Neuronal stem cell (in vitro differentiated cells): ENCODE data around the gene FBXO10.
"Not testable (repeated sequence)": the region's sequence is repeated elsewhere in the genome, so short reads cannot be mapped to it uniquely, and the experiment has no call there.

Experiments used
- DNase-seq: peaks from one replicate; pipeline ENCODE4 v3.0.0-alpha.2; 2013; ENCODE audit warnings: low spot score
- H2AFZ ChIP-seq: one replicate; pipeline ENCODE4 v1.6.1; 2013; ENCODE audit warnings: mild to moderate bottlenecking, low read length, inconsistent platforms
- H2AK5ac ChIP-seq: 2 replicates; pipeline ENCODE4 v1.6.1; 2013; ENCODE audit warnings: low read depth, mild to moderate bottlenecking, inconsistent platforms, low read length, moderate library complexity, mixed read lengths
- H2BK120ac ChIP-seq: 2 replicates; pipeline ENCODE4 v1.6.1; 2013; ENCODE audit warnings: low read depth, mild to moderate bottlenecking, inconsistent platforms, low read length, moderate library complexity, mixed read lengths
- H2BK12ac ChIP-seq: one replicate; pipeline ENCODE4 v1.6.1; 2013; ENCODE audit warnings: low read length, inconsistent platforms
- H2BK15ac ChIP-seq: 2 replicates; pipeline ENCODE4 v1.6.1; 2013; ENCODE audit warnings: mild to moderate bottlenecking, low read length, inconsistent platforms, mixed read lengths
- H2BK5ac ChIP-seq: one replicate; pipeline ENCODE4 v1.6.1; 2013; ENCODE audit warnings: inconsistent platforms, mild to moderate bottlenecking, low read length, moderate library complexity
- H3K14ac ChIP-seq: one replicate; pipeline ENCODE4 v1.6.1; 2013; ENCODE audit warnings: low read length, inconsistent platforms
- H3K18ac ChIP-seq: 2 replicates; pipeline ENCODE4 v1.6.1; 2013; ENCODE audit warnings: low read length, inconsistent platforms
- H3K23ac ChIP-seq: 2 replicates; pipeline ENCODE4 v1.6.1; 2013; ENCODE audit warnings: low read depth, mild to moderate bottlenecking, mixed read lengths, low read length, inconsistent platforms; ENCODE audit not compliant: poor library complexity
- H3K27ac ChIP-seq: replicated peaks from 3 replicates; pipeline ENCODE4 v1.5.1; 2013; ENCODE audit warnings: low read length, inconsistent platforms
- H3K27me3 ChIP-seq, 3 experiments: 2 replicates each; pipeline ENCODE4 v1.6.1; 2013; ENCODE audit warnings: low read length in 3 of 3, mild to moderate bottlenecking in 2 of 3, inconsistent platforms in 1 of 3, low read depth in 1 of 3, mixed read lengths in 1 of 3, moderate library complexity in 1 of 3; ENCODE audit not compliant: control insufficient read depth in 3 of 3, insufficient read depth in 3 of 3
- H3K36me3 ChIP-seq, 2 donors: replicated peaks in 1 of 2; 2 replicates each; pipeline ENCODE4 v1.6.1; 2013; ENCODE audit warnings: low read length in 2 of 2; ENCODE audit not compliant: control insufficient read depth in 2 of 2, insufficient read depth in 2 of 2
- H3K4ac ChIP-seq: 2 replicates; pipeline ENCODE4 v1.6.1; 2013; ENCODE audit warnings: inconsistent platforms, mild to moderate bottlenecking, low read length, moderate library complexity
- H3K4me1 ChIP-seq, 2 donors: 1 replicate in 1 of 2; 2 replicates in 1 of 2; pipeline ENCODE4 v1.6.1; 2013; ENCODE audit warnings: low read length in 2 of 2, low read depth in 1 of 2; ENCODE audit not compliant: control insufficient read depth in 2 of 2, insufficient read depth in 1 of 2
- H3K4me2 ChIP-seq: one replicate; pipeline ENCODE4 v1.6.1; 2013; ENCODE audit warnings: mild to moderate bottlenecking, low read length, inconsistent platforms; ENCODE audit not compliant: insufficient read depth, poor library complexity, severe bottlenecking
- H3K4me3 ChIP-seq, 2 donors: 2 replicates each; pipeline ENCODE4 v1.5.1; 2013; ENCODE audit warnings: low read length in 2 of 2, mild to moderate bottlenecking in 2 of 2, inconsistent platforms in 1 of 2, moderate library complexity in 1 of 2
- H3K79me1 ChIP-seq: one replicate; pipeline ENCODE4 v1.6.1; 2013; ENCODE audit warnings: low read depth, mild to moderate bottlenecking, inconsistent platforms, low read length, moderate library complexity
- H3K9ac ChIP-seq: one replicate; pipeline ENCODE4 v1.6.1; 2013; ENCODE audit warnings: mild to moderate bottlenecking, low read depth, low read length, inconsistent platforms; ENCODE audit not compliant: poor library complexity
- H3K9me3 ChIP-seq, 2 donors: replicated peaks in 1 of 2; 2 replicates each; pipeline versions ENCODE3 to v1.6.1; 2013; ENCODE audit warnings: low read length in 2 of 2, mild to moderate bottlenecking in 2 of 2, inconsistent platforms in 1 of 2, low read depth in 1 of 2, mixed read lengths in 1 of 2, moderate library complexity in 1 of 2; ENCODE audit not compliant: control insufficient read depth in 2 of 2, insufficient read depth in 1 of 2
- H4K8ac ChIP-seq: one replicate; pipeline ENCODE4 v1.6.1; 2013; ENCODE audit warnings: low read depth, mild to moderate bottlenecking, inconsistent platforms, low read length, moderate library complexity
- H4K91ac ChIP-seq: one replicate; pipeline ENCODE4 v1.6.1; 2013; ENCODE audit warnings: low read length, low read depth, mild to moderate bottlenecking, inconsistent platforms; ENCODE audit not compliant: poor library complexity
- WGBS, 2 donors: extraction: QIAGEN DNeasy Blood & Tissue Kit; methylation state at CpG; one replicate each; pipeline ENCODE4 v1.1.7; 2013; ENCODE audit warnings: missing lambda C conversion rate in 2 of 2, mixed read lengths in 1 of 2; ENCODE audit not compliant: insufficient read length in 2 of 2, insufficient replicate concordance in 1 of 2; ENCODE audit errors: extremely low coverage in 2 of 2; 5-methylcytosine and 5-hydroxymethylcytosine counted together

Gene FBXO10

DNA sequence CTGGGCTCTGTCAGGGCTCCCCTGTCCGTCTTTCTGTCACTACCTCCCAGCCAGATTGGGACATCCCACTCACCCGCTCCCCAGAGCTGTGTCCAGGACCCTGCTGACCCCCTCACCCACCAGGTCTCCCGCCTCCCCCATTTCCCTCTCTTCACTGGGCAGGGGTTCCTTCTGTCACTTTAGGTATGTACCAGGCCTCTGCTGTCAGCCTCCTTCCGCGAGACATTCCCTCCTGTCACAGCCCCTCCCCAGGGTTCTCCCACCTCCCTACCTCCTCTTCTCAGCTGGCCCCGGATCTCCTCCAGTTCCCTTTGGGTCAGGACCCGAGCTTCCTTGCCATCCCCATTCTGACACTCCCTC lies 89.9 kb downstream of the FBXO10 start:
- H3K79me1 ChIP-seq, result peaks cover 2% of the 10 kb centered on the region
- peak overlapping the region; percentile 98 for H2AFZ ChIP-seq
- peaks cover 13 to 15% of the 10 kb centered on the region in 2 donors for H3K4me1 ChIP-seq
- H2AK5ac ChIP-seq, result no peak overlapping the region
- no peaks in the 10 kb centered on the region for H3K9me3 ChIP-seq
- H3K14ac ChIP-seq, result no peak overlapping the region
- H3K4ac ChIP-seq, result no peak overlapping the region
- H3K4me3 ChIP-seq, result peak overlapping the region; percentile 88 to 91
- H4K91ac ChIP-seq, result no peak overlapping the region
- no peak overlapping the region for H3K23ac ChIP-seq
- H3K36me3 ChIP-seq, result peaks cover 9 to 39% of the 10 kb centered on the region in 2 donors
- H3K18ac ChIP-seq, result peak overlapping the region; percentile 89
- H3K27me3 ChIP-seq, result no peaks in the 10 kb centered on the region
- peak overlapping the region; percentile 89 for H3K9ac ChIP-seq
- H2BK5ac ChIP-seq, result no peak overlapping the region
- no peak overlapping the region for H2BK12ac ChIP-seq
- WGBS, 2 donors, result no CpG with 5 or more reads among the region's 7 CpGs
- H3K4me2 ChIP-seq, result peak overlapping the region; percentile 87
- no peak for DNase-seq
- no peak overlapping the region for H4K8ac ChIP-seq
- no peak overlapping the region for H2BK15ac ChIP-seq
- no peak overlapping the region for H3K27ac ChIP-seq
- H2BK120ac ChIP-seq, result no peak overlapping the region

DNA sequence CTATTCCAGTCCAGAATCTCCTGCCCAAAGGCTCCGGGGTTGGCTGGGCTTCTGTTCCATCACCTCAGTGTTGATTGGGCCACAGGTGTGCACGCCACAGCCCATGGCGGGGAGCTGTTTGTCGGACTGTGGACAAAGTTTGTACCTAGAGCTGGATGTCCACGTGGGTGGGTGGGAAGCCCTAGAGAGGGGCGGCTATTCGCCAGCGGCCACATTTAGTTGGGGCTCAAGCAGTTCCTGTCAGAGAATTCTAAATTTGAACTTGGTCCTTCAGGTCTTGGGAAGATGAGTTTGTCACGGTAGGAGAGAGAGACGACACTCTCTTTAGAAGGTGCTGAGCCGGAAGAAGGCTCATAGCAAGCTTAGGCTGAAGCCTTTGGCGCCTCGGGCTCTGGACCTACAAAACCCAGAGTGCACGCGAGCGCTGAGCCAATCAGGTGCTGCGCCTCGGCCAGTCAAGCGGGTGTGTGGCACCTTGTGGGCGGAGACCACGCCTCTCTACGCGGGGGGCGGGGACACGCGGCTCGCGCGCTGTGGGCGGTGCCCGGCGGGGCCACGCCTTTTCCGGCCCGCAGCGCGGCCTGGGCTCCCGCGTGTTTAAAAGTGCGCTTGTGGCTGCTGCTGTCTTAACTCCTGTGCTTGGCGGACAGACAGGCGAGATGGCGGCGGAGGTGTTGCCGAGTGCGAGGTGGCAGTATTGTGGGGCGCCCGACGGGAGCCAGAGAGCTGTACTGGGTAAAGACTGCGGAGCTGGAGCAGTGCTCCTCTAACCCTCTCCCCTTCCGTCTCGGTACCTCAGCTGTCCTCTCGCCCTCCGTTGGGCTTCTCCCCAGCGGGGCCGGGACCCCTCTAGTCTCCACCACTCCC lies 90.6 kb downstream of the FBXO10 start, which contains the start of gene POLR1E:
Gene POLR1E (plus strand): TSS at position 560 of the 867 bp plus-strand sequence. CDS start 100 bp downstream, at position 660.
- Histone ChIP-seq H3K9ac (peak within 1 kb of the TSS; percentile 89), H3K4me1 (peaks cover 13 to 15% of the 10 kb centered on the region in 2 donors), H3K36me3 (peaks cover 9 to 33% of the 10 kb centered on the region in 2 donors), H3K4me3 (peak within 1 kb of the TSS; percentile 88 to 91), H3K18ac (peak within 1 kb of the TSS; percentile 89), H3K27ac (peak within 1 kb of the TSS; percentile 17), H3K9me3 (no peaks in the 10 kb centered on the region), H3K79me1 (peaks cover 2% of the 10 kb centered on the region), H3K23ac (peak within 1 kb of the TSS; percentile 92), H3K4ac (no peak within 1 kb of the TSS), H4K91ac (no peak within 1 kb of the TSS), H2AFZ (peak within 1 kb of the TSS; percentile 98), H2BK5ac (no peak within 1 kb of the TSS), H2AK5ac (peak within 1 kb of the TSS; percentile 8), H4K8ac (no peak within 1 kb of the TSS), H2BK12ac (no peak within 1 kb of the TSS), H3K14ac (no peak within 1 kb of the TSS), H3K27me3 (no peaks in the 10 kb centered on the region), H3K4me2 (peak within 1 kb of the TSS; percentile 87), H2BK120ac (no peak within 1 kb of the TSS), H2BK15ac (peak within 1 kb of the TSS; percentile 53)
- no CpG with 5 or more reads among the region's 56 CpGs for whole genome bisulfite sequencing, 2 donors
- peak; percentile 87 for DNase-seq

DNA sequence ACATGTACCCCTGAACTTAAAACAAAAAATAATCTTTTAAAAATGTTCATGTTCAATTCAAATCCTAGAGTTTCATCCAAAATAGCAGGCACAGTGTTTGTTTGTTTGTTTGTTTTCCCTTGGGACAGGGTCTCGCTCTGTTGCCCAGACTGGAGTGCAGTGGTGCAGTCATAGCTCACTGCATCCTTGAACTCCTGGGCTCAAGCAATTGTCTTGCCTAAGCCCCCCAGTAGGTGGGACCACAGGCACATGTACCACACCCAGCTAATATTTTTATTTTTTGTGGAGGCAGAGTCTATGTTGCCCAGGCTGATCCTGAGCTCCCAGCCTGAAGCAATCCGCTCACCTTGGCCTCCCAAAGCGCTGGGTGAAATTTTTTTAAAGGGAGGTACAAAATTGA lies 95.4 kb downstream of the FBXO10 start:
- no peaks in the 10 kb centered on the region for H3K36me3 ChIP-seq
- no peak overlapping the region for H3K14ac ChIP-seq

DNA sequence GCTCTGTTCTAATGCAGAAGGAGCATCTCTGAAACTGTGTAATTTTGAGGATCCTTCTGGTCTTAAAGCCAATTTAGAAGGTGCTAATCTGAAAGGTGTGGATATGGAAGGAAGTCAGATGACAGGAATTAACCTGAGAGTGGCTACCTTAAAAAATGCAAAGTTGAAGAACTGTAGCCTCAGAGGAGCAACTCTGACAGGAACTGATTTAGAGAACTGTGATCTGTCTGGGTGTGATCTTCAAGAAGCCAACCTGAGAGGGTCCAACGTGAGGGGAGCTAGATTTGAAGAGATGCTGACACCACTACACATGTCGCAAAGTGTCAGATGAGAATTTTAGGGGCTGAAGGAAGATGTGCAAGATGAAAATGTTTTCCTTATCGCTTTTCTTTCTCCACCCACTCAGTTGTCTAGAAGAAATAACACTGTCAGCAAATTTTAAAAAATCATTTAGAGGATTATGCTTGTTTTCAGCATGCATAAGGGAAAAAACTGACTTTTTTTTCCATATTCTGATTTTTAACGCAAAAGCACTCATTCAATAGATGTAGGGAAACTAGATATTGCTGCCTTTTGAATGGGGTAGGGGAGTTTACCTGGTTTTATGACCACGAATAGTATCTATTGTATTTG lies 98.1 kb downstream of the FBXO10 start:
- not testable (repeated sequence) for H3K14ac ChIP-seq, H4K91ac ChIP-seq, H2BK12ac ChIP-seq, H2BK5ac ChIP-seq, H2AK5ac ChIP-seq, H3K9ac ChIP-seq, H3K4me1 ChIP-seq, H2BK15ac ChIP-seq, H2AFZ ChIP-seq, H3K4me3 ChIP-seq, H3K27me3 ChIP-seq, H3K4me2 ChIP-seq, H3K79me1 ChIP-seq, H2BK120ac ChIP-seq, H3K36me3 ChIP-seq, H3K4ac ChIP-seq, H4K8ac ChIP-seq, H3K27ac ChIP-seq, H3K18ac ChIP-seq, DNase-seq, H3K23ac ChIP-seq
- H3K9me3 ChIP-seq, result peaks cover 7 to 17% of the 10 kb centered on the region in 2 donors
- no CpG with 5 or more reads among the region's 5 CpGs for WGBS, 2 donors

More for the DNA sequence above, 95.4 kb downstream of the FBXO10 start:
- no peak overlapping the region for H3K4me3 ChIP-seq
- H4K8ac ChIP-seq, result no peak overlapping the region
- no peaks in the 10 kb centered on the region for H3K9me3 ChIP-seq
- no peak overlapping the region for H2BK15ac ChIP-seq
- no peak overlapping the region for H3K4ac ChIP-seq
- no peak overlapping the region for H3K4me2 ChIP-seq
- no peak overlapping the region for H2AFZ ChIP-seq
- no peak overlapping the region for H3K9ac ChIP-seq
- H2BK120ac ChIP-seq, result no peak overlapping the region
- H3K18ac ChIP-seq, result no peak overlapping the region
- no peak overlapping the region for H3K23ac ChIP-seq
- no CpG with 5 or more reads among the region's 3 CpGs for WGBS, 2 donors
- H2BK12ac ChIP-seq, result no peak overlapping the region
- no peak overlapping the region for H2BK5ac ChIP-seq
- no peaks in the 10 kb centered on the region for H3K27me3 ChIP-seq
- H2AK5ac ChIP-seq, result no peak overlapping the region
- no peak for DNase-seq
- H3K4me1 ChIP-seq, result peaks cover 3 to 5% of the 10 kb centered on the region in 2 donors
- H4K91ac ChIP-seq, result no peak overlapping the region
- no peak overlapping the region for H3K27ac ChIP-seq
- no peaks in the 10 kb centered on the region for H3K79me1 ChIP-seq
